DND-41 (cell line): Measurements from ENCODE around the gene HLA-DOA.

ENCODE experiments used
- ATAC-seq: fragments of 200-7000 bp; cut with Tn5 transposase; 3 replicates; pipeline ENCODE4 v1.9.1; 2021; ENCODE audit warnings: low read depth; ENCODE audit not compliant: insufficient read depth
- DNase-seq: peaks from one replicate; pipeline ENCODE4 v3.0.0-alpha.2; 2020
- H2AFZ ChIP-seq: 2 replicates; pipeline ENCODE4 v1.6.0; 2012; ENCODE audit warnings: low read depth, low read length
- H3K27ac ChIP-seq: 2 replicates; pipeline ENCODE4 v1.5.1; 2012; ENCODE audit warnings: low read length, inconsistent platforms
- H3K27me3 ChIP-seq: fragments of 200-600 bp; sonication (generic); 2 replicates; pipeline ENCODE4 v1.6.0; 2012; ENCODE audit warnings: low read length, mild to moderate bottlenecking, inconsistent platforms; ENCODE audit not compliant: insufficient read depth, poor library complexity
- H3K36me3 ChIP-seq: 2 replicates; pipeline ENCODE4 v1.5.1; 2012; ENCODE audit warnings: low read length, inconsistent platforms; ENCODE audit not compliant: insufficient read depth
- H3K4me1 ChIP-seq: 2 replicates; pipeline ENCODE4 v1.5.1; 2012; ENCODE audit warnings: mild to moderate bottlenecking, low read length; ENCODE audit not compliant: insufficient read depth
- H3K4me2 ChIP-seq: 2 replicates; pipeline ENCODE4 v1.6.0; 2012; ENCODE audit warnings: mild to moderate bottlenecking, moderate library complexity, low read length, inconsistent platforms; ENCODE audit not compliant: insufficient read depth
- H3K4me3 ChIP-seq, 2 experiments: fragments of 200-600 bp in 1 of 2; shearing (Covaris generic) in 1 of 2; 2 replicates each; pipeline ENCODE4 v1.5.1; 2012 to 2016; ENCODE audit warnings: inconsistent platforms in 2 of 2, low read length in 2 of 2, mild to moderate bottlenecking in 2 of 2, low read depth in 1 of 2, moderate library complexity in 1 of 2
- H3K79me2 ChIP-seq: 2 replicates; pipeline ENCODE4 v1.6.0; 2012; ENCODE audit warnings: low read length, inconsistent platforms; ENCODE audit not compliant: insufficient read depth
- H3K9ac ChIP-seq: 2 replicates; pipeline ENCODE4 v1.6.0; 2012; ENCODE audit warnings: low read depth, mild to moderate bottlenecking, inconsistent platforms, low read length, moderate library complexity
- H3K9me3 ChIP-seq: 2 replicates; pipeline ENCODE4 v1.5.1; 2012; ENCODE audit warnings: low read length, moderate library complexity, mild to moderate bottlenecking, inconsistent platforms; ENCODE audit not compliant: insufficient read depth, severe bottlenecking
- H4K20me1 ChIP-seq: 2 replicates; pipeline ENCODE4 v1.6.0; 2012; ENCODE audit warnings: low read length; ENCODE audit not compliant: insufficient read depth
- CTCF ChIP-seq: IDR thresholded peaks from 2 replicates; pipeline ENCODE4 v1.5.1; 2012; ENCODE audit warnings: borderline replicate concordance, low read length, moderate library complexity, mild to moderate bottlenecking; ENCODE audit not compliant: poor library complexity, severe bottlenecking; ENCODE audit errors: extremely low read depth
- EZH2 ChIP-seq: IDR thresholded peaks from 3 replicates; pipeline ENCODE4 v1.6.1; 2012; ENCODE audit warnings: borderline replicate concordance, low read depth, mild to moderate bottlenecking, moderate library complexity, low read length, inconsistent platforms; ENCODE audit not compliant: severe bottlenecking

HLA-DOA gene

GRCh38 chr6:32975886-32976285 lies 33.5 kb downstream of the HLA-DOA start:
- TF ChIP-seq EZH2 = no peak
- no peak for TF ChIP-seq CTCF
- Histone ChIP-seq H3K4me1 (peaks cover 40% of the 10 kb centered on the region), H3K4me3 (peak overlapping the region in 1 of 2 experiments; percentile 84; a peak in 2 of 4 replicates), H3K4me2 (peak overlapping the region; percentile 82), H3K27ac (0 out of 2 replicates have a peak overlapping the region, but pooled peaks have one; percentile 8), H3K36me3 (peaks cover 92% of the 10 kb centered on the region), H3K79me2 (peaks cover 78% of the 10 kb centered on the region), H3K27me3 (no peaks in the 10 kb centered on the region), H4K20me1 (peaks cover 85% of the 10 kb centered on the region), H3K9ac (peak overlapping the region; percentile 88; the same call in 1 of the 2 replicates), H2AFZ (no peak overlapping the region), H3K9me3 (no peaks in the 10 kb centered on the region)
- DNase-seq (no peak), ATAC-seq (no peak)

- H3K4me1 ChIP-seq = peaks cover 40% of the 10 kb centered on the region
- DNase-seq = no peak
- H3K79me2 ChIP-seq = peaks cover 85% of the 10 kb centered on the region
- no peak for TF ChIP-seq CTCF
- TF ChIP-seq EZH2 = no peak
- peak overlapping the region; percentile 88 for H3K9ac ChIP-seq
- ATAC-seq = no peak
- H3K9me3 ChIP-seq = no peaks in the 10 kb centered on the region
- no peaks in the 10 kb centered on the region for H3K27me3 ChIP-seq
- H2AFZ ChIP-seq = no peak overlapping the region
- peaks cover 83% of the 10 kb centered on the region for H3K36me3 ChIP-seq
- peak overlapping the region; percentile 82 for H3K4me2 ChIP-seq
- peak overlapping the region; percentile 53; the same call in 1 of the 2 replicates for H3K27ac ChIP-seq
- H3K4me3 ChIP-seq = peak overlapping the region; percentile 46 to 84; a peak in 3 of 4 replicates
- H4K20me1 ChIP-seq = peaks cover 74% of the 10 kb centered on the region
Measured at GRCh38 chr6:32974541-32975308, 34.7 kb downstream of the HLA-DOA start.

- peaks cover 67% of the 10 kb centered on the region for H4K20me1 ChIP-seq
- DNase-seq = peak; percentile 47
Measured at GRCh38 chr6:32974016-32974333, 35.4 kb downstream of the HLA-DOA start.

More at GRCh38 chr6:32974016-32974333, 35.4 kb downstream of the HLA-DOA start:
- no peak for ATAC-seq
- Histone ChIP-seq H3K36me3 (peaks cover 81% of the 10 kb centered on the region), H3K27ac (peak overlapping the region; percentile 86), H3K4me3 (peak overlapping the region; percentile 46 to 84; a peak in 3 of 4 replicates), H3K9me3 (no peaks in the 10 kb centered on the region), H3K4me2 (peak overlapping the region; percentile 82), H3K4me1 (peaks cover 40% of the 10 kb centered on the region), H3K79me2 (peaks cover 92% of the 10 kb centered on the region), H3K9ac (peak overlapping the region; percentile 88), H3K27me3 (no peaks in the 10 kb centered on the region), H2AFZ (no peak overlapping the region)
- no peak for TF ChIP-seq EZH2
- no peak for TF ChIP-seq CTCF
